ENCODE data around the gene GANAB.
"Not testable (repeated sequence)": the region's sequence is repeated elsewhere in the genome, so short reads cannot be mapped to it uniquely, and the experiment has no call there.

The GANAB gene

DNA sequence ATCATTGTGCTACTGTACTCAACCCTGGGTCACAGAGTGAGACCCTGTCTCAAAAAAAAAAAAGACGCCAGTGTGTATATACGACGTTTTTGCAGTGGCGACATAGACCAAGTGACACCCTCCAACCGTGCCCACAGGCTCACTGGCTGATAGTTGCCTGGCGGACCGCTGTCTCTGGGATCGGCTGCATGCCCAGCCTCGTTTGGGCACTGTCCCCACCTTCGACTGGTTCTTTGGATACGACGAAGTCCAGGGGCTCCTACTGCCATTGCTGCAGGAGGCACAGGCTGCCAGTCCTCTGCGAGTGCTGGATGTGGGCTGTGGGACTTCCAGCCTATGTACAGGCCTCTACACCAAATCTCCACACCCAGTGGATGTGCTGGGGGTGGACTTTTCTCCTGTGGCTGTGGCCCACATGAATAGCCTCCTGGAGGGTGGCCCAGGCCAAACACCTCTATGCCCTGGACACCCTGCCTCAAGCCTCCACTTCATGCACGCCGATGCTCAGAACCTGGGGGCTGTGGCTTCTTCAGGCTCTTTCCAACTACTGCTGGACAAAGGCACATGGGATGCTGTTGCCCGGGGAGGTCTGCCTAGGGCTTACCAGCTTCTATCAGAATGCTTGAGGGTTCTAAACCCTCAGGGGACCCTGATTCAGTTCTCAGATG is 20.0 kb upstream of the GANAB start:
- no peak for DNase-seq

DNA sequence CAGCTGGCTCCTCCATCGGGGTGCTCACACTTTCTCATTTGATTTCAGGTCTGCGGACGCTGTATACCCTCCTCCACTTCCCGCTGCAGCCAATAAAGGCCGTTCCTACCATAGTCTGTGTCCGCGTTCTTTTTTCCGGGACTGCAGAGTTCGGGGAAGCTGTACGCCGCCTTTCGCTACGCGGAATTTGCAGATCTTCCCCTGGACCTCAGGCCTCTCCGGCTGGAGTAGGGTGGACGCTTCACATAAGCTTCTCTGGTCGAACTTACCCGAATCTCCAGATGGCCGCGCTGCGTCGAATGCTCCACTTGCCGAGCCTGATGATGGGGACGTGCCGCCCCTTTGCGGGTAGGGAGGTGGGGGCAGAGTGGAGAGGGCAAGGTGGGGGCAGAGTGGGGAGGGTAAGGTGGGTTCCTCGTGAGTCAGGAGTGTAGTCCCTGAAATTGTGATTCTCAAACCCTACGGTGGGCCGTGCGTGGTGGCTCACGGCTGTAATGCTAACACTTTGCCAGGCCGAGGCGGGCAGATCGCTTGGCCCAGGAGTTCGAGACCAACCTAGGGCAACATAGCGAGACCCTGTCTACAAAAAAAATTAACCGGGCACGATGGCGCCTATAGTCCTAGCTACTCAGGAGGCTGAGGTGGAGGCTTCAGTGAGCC is 19.3 kb upstream of the GANAB start:
- DNase-seq: peak; percentile 63

DNA sequence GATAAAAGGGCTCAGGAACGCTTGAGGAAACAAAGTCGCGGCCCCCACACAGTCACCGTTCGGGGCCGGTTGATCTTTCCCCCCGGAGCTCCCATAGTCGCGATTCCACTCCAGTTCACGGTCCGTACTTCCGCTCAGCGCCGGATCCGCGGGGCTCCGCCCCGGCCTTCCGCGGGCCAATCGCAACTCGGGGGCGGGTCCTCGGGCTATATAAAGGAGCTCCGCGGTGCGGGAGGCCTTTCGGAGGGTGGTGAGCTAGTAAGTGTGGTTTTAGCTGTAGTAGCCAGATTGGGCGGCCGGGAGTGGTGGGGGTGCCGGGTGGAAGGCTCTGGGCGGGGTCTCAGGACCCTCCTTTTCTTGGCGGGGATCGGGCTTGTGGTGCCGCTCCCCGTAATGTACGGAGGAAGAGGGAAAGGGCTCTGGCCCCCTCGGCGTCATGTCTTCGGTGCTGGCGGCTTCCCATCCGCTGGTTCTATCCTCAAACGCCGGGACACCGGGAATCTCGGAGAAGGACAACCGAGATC is 18.7 kb upstream of the GANAB start, which contains the start of the genes C11orf98 and CSKMT:
TSS of gene C11orf98 (minus strand) at position 136 of the 524 bp plus-strand sequence. CDS start at position 95, 41 bp downstream.
TSS of gene CSKMT (plus strand) at position 238 of the 524 bp plus-strand sequence. CDS start 568 bp downstream, outside the sequence.
- DNase-seq: peak; percentile 98

DNA sequence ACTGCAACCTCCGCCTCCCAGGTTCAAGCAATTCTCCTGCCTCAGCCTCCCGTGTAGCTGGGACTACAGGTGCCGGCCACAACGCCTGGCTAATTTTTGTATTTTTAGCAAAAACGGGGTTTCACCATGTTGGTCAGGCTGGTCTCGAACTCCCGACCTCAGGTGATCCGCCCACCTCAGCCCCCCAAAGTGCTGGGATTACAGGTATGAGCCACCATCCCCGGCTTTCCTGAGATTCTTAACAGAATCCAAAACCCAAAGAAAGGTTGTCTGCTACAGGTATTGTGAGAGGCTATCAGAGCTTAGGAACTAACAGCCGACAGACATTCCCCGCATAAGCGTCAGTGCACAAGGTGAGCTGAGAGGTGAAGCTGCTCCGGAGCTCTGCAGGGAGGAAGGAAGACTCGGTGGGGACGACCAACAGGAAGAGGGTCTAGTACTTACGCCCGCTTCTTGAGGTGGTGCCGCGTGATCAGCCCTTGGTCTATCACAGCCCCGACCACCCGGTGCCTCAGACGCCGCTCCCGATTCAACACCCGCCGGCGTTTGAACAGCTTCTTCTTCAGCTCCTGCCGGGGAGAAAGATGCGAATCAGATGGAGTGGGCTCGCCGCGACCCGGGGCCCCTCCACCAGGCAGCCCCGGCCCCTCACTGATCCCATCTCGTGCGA is 18.1 kb upstream of the GANAB start:
- DNase-seq: peak; percentile 87

DNA sequence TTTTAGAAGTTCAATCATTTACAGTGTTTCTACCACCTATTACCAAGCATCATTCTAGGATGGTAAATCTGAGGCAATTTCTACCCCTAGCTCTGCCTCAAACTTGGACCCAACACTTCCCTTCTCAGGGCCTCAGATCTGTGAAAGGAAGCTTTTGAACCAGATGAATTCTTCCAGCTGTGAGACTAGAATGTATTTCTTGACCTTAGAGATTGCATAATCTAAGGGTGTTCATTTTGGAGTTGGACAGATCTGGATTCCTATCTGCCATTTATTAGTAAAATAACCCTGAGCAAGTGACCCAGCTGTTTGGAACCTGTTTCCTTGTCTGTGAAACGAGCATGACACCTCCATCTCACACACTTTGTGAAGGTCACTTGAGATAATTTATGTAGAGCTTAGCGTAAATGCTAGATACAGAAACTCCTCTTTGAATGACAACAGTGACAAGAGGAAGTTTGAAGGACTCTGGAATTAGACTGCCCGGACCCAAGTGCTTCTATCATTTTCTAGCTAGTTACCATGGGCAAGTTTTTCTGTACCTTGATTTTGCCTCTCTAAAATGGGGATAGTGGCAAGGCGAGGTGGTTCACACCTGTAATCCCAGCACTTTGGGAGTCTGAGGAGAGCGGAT is 10.5 kb upstream of the GANAB start:
- no peak for DNase-seq

DNA sequence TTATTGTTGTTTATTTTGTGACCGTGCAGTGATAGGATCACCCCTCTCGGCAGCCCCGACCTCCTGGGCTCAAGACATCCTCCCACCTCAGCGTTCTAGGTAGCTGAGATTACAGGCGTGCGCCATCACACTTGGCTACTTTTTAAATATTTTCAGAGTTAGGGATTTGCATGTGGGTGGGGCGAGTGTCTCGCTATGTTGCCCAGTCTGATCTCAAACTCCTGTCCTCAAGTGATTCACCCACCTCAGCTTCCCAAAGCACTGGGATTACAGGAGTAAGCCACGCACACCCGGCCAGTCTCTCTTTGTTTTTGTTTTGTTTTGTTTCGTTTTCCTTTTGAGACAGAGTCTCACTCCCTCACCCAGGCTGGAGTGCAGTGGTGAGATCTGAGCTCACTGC is 7.9 kb upstream of the GANAB start:
- no peak for DNase-seq

DNA sequence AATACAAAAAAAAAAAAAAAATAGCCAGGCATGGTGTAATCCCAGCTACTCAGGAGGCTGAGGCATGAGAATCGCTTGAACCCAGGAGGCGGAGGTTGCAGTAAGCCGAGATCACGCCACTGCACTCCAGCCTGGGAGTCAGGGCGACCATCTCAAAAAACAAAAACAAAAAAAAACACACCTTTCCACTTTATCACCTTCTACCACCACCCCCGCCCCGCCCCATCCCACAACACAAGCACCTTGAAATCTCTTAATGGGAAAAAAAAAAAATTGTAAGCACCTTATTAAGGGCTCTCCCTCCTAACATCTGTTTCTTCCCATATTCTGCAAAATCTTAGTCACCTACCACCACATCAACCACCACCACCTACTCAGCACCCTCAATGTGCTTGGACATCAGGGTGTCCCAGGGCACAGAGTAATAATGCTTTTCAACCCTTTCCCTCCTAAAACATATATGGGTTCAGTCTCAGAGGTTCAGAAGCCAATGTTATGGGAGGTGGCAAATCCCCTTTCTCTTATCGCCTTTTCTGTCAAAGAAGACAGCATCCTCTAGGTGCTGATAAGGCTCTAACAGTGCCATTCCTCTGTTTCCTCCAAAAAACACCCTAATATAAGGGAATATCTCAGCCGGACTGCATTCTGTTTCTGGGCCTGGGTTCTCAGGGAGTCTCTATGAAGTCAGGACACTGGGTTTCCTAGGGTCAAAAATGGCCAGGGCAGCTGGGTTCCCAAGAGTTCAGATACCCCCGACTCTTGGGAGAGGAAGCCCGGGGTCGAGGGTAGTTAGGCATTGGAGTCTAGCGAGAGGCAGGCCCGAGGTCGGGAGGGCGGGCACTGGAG is 6.0 kb upstream of the GANAB start:
- no peak for DNase-seq

DNA sequence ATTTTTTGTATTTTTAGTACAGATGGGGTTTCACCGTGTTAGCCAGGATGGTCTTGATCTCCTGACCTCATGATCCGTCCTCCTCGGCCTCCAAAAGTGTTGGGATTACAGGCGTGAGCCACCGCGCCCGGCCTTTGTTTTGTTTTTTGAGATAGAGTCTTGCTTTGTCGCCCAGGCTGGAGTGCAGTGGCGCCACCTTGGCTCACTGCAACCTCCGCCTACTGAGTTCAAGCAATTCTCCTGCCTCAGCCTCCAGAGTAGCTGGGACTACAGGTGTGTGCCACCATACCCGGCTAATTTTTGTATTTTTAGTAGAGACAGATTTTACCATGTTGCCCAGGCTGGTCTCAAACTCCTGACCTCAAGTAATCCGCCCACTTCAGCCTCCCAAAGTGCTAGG is 3.9 kb upstream of the GANAB start:
- not testable (repeated sequence) for DNase-seq

DNA sequence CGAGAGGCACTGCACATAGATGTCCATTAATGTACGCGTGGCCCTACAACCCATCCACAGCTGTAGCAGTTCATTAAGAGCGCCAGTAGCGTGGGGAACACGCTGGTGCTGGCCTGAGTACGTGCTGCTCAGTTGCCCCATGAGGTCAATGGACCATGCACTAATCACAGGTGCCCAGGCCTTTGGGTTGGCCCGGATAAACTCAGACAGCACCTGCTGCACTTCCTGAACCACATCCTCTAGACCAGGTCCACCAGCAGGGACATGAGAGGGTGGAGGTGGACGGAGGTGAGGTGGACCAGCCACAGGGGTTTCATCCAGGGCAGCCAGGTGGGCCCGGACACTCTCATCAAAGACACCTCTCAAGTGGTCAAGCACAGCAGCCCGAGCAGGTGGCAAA is 3.1 kb upstream of the GANAB start:
- no peak for DNase-seq

DNA sequence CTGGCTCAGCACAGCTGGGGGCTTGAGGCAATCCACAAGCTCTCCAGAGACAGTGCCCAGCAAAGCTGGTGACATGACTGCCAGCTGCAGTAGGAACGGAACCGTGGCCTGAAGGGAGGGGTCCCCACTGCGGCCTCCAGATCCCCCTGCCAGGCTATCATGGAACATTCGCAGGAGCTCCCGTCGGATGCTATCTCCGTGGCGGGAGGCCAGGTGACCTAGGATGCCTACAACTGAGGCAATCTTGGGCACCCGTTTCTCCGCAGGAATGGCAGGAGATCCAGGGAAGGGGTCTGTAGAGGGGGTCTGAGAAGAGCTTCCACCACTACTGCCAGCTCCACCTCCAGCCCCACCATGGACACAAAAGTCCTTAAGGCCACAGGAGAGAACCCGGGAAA is 2.6 kb upstream of the GANAB start:
- no peak for DNase-seq

DNA sequence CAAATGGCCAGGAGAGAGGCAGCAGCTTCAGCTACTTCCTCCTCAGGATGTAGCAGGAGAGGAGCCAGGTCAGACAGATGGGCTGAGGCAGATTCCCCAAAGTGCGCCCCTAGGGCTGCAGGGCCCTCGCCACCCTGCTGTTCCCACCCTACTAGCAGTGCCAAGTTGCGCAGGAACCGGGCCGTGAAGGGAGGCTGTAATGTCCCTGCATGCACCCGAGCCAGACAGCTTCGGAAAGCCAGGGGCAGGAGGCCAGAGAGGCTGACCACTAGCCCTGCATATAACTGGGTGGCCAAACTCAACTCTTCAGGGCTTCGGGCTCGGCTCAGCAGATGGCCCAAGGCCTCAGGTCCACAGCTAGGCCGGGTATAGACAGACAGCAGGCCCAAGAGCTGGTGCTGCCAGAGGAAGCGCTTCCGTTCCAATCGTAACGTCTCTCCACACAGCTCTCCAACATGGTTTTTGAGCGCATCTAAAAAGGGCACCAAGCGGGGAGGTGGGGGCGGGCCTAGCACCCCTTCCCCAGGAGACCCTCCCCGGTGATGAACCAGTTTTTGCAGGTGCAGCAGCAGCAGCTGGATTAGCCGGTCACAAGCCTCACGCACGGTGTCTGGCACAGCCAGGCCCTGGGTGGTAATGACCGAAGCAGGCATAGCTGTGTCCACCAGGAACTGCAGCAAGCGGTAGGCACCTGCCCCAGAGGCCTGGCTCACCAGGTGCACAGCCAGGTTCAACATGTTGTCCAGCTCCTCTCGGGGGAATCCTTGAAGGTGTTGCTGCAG is 2.0 kb upstream of the GANAB start:
- DNase-seq: no peak

DNA sequence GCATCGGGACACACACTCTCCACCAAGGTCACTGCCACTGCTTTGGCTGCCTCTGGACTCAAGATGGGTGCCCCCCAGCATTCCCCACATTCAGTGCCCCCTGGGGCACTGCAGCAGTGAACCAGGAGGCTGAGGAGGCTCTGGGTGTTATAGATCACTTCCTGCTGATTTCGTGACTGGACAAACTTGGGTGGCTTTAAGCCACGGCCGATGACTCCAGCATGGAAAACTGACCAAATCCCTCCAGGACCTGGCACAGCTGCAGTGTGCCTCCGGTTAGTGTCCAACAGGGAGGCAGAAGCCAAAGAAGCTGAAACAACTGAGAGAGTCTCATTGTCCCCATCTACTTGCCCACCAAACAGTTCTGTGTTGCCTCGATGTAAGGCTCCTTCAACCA is 1.2 kb upstream of the GANAB start:
- no peak for DNase-seq

DNA sequence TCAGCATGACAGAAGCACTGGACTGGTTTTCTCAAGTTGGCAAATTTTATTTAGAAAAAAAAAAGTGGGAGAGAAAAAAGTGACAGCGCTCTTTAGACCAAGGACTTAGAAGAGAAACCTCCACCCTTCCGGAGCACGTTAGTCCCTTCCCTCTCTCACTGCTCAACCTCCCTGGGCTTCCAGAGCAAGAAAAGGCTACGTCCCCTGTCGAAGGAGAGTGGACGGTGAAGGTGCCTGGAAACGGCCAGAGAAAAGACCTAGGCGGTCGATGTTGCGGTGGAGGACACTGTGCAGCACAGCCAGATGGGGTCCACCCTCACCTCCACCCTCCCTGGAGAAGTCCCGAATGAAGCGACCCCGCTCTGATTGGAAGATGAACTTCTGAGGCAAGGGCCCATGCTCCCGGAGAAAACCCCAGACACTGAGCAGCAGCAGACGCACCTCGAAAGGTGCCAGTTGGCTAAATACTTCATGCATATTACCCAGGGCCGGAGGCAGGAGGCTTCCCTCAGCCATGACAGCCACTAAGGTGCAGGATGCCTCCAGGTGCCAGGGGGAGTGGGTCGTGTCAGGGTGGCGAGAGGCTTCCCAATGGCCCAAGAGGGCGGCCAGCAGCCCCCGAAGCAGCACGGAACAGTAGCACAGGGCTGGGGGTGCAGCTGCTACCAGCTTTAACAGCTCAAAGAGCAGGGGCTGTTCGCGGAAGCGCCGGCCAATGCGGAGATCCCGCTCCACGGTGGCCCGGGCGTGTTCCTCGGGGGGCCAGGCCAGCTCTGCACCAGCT is 604 bp upstream of the GANAB start:
- DNase-seq: no peak

DNA sequence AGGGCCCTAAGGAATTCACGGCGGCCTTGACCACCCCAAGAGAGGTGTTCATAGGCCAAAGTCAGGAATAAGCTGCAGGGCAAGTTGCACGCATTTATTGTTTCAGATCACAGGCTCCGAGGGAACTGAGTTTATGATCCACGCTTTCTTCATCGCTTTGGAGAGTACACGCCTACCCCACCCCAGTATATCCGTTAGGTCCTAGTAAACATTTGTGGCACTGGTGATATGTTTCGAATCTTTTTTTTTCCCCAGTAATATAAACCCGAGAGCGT is 805 bp downstream of the GANAB start:
- DNase-seq: no peak

DNA sequence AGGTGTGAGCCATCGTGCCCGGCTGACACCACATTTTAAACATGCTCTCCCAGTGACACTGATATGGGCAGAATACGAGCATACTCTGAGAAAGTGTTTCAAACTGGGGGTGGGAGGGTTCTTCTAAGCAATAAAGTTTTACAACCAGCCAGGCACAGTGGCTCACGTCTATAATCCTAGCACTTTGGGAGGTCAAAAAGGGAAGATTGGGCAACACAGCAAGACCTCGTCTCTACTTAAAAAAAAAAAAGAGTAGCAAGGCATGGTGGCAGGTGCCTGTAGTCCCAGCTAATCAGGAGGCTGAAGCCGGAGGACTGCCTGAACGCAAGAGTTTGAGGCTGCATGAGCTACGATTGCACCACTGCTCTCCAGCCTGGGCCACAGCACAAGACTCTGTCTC is 2.2 kb downstream of the GANAB start:
- DNase-seq: no peak

DNA sequence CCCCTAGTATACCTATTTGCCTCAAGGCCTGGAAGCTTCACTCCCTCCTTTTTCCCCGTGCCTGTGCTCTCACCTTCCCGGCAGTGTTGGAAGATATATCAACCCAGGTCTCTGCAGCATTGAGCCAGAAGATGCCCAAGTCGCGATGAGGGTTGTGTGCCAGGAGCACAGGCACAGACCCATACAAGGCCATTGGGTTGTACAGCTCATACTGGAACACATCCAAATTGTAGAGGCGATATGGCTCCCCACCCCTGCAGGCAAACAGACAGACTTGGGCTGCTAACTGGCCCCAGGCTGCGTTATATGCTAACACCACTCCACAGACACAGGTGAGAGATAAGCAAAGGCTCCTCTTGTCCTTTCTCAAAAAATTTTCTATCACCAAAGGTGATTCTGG is 13.9 kb downstream of the GANAB start:
- no peak for DNase-seq

DNA sequence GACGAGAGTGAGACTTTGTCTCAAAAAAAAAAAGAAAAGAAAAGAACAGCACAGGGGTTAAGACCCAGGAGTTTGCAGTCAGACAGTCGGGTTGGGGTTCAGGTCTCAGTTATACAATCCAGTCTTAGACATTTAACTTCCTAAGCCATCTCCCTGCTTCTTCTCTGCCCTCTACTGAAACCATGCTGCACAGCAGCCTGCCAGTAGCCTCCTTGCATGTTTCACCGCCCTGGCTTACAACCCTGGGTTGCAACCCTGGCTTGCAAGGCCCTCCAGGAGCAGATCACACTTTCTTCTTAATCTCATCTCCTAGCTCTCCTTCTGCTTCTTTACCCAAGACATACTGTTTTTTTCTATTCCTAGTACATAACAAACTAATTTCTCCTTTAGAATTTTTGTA is 18.7 kb downstream of the GANAB start:
- DNase-seq: no peak

DNA sequence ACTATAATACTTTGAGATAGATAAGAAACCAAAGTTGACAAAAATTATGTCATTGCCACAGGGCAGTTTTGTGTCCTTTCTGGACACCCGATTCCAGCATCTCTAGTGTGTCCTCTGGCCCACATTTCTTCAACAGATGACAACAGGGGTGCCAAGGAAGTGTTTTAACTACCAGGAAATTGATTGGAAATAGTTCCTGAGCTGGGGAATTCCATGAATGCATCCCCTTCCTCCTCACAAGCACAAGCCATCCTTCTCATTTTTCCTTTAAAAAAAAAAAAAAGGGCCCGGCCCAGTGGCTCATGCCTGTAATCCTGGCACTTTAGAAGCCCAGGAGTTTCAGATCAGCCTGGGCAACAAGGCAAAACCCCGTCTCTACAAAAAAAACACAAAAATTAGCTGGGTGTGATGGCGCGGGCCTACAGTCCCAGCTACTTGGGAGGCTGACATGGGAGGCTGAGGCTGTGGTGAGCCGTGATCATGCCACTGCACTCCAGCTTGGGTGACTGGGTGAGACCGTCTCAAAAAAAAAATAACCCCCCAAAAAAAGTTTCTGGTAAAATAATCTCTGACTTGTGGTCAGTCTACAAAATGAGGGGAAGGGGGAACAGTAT is 23.8 kb downstream of the GANAB start:
- DNase-seq: no peak

DNA sequence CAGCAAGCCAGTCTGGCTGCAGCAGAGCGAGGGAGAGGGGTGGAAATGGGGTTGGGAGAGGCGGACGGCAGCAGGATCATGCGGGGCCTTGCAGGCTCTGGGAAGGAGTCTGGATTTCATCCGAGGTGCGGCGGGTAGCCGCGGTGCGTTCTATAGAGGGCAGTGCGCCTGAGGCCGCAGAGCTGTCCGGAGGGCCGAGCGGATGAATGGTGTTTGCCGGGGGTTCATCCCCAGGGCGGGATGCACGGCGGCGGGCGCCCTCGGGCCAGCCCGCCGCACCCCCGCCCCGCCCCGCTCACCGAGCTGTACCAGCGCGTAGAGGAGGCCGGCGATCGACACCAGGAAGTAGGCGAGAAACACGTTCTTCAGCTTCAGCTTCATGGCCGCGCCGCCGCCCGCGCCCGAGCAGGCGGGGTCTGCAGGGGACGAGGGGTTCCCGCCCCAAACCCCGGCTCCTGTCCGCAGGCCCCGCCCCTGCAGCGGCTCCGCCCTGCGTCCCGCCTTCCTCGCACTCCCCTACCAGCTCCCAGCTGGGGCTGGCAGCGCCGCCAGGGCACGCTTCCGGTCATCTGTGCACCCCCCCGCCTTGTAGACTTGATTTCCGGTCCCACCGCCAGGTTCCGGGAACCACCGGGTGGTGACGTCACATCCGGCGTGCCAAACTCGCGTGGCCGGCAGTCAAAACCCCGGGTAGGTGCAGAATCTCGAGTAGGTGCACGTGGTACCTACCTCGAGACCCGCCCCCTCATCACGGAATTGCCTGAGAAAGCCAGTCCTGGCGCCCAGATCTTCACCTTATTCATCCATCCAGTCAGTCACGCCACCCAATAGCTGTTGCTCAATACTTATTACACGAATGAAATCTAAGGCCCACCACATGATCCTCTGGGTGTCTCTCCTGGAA is 24.6 kb downstream of the GANAB start, which contains the start of gene B3GAT3:
TSS of gene B3GAT3 (minus strand) at position 420 of the 904 bp plus-strand sequence. CDS start at position 381, 39 bp downstream.
- peak; percentile 99 for DNase-seq

Measured in NCI-H1092 treated with DMSO at 0.1 percent for 48 hours (cell line).